Astrocyte (in vitro differentiated cells and primary cell): ENCODE results near the gene RPL3. TPM values are rescaled to one million over a fixed set of nuclear protein-coding genes. Genes with fewer than 3 reads are reported as not detected.
A peak's percentile ranks its signal among the peaks of the same experiment; 100 is the strongest.

Experiments used
- DNase-seq: peaks from one replicate; pipeline ENCODE4 v3.0.0-alpha.2; 2010; ENCODE audit warnings: low read depth
- FAIRE-seq: peaks from 2 replicates; lab custom pipeline; 2011; peaks lifted over from hg19 to GRCh38; lab: Jason Lieb, UNC
- H2AFZ ChIP-seq: 2 replicates; pipeline ENCODE4 v1.6.0; 2012; ENCODE audit warnings: low read depth, low read length, inconsistent platforms
- H3K27ac ChIP-seq: 2 replicates; pipeline ENCODE4 v1.5.1; 2011; ENCODE audit warnings: low read depth, low read length, inconsistent platforms
- H3K27me3 ChIP-seq: 2 replicates; pipeline ENCODE4 v1.6.0; 2011; ENCODE audit warnings: low read length, inconsistent platforms; ENCODE audit not compliant: insufficient read depth
- H3K36me3 ChIP-seq: 2 replicates; pipeline ENCODE4 v1.5.1; 2011; ENCODE audit warnings: low read length, inconsistent platforms; ENCODE audit not compliant: insufficient read depth
- H3K4me1 ChIP-seq: 2 replicates; pipeline ENCODE4 v1.5.1; 2011; ENCODE audit warnings: low read length, inconsistent platforms; ENCODE audit not compliant: insufficient read depth
- H3K4me2 ChIP-seq: 2 replicates; pipeline ENCODE4 v1.6.0; 2012; ENCODE audit warnings: low read length, inconsistent platforms
- H3K4me3 ChIP-seq: 2 replicates; pipeline ENCODE4 v1.5.1; 2011; ENCODE audit warnings: low read depth, mild to moderate bottlenecking, low read length, inconsistent platforms; ENCODE audit not compliant: insufficient read depth
- H3K79me2 ChIP-seq: 2 replicates; pipeline ENCODE4 v1.6.0; 2012; ENCODE audit warnings: mild to moderate bottlenecking, low read length, inconsistent platforms; ENCODE audit not compliant: insufficient read depth
- H3K9ac ChIP-seq: 2 replicates; pipeline ENCODE4 v1.6.0; 2012; ENCODE audit warnings: mild to moderate bottlenecking, low read length, inconsistent platforms
- H3K9me3 ChIP-seq: 2 replicates; pipeline ENCODE4 v1.5.1; 2012; ENCODE audit warnings: low read depth, mild to moderate bottlenecking, low read length, inconsistent platforms; ENCODE audit not compliant: insufficient read depth
- H4K20me1 ChIP-seq: 2 replicates; pipeline ENCODE4 v1.6.0; 2012; ENCODE audit warnings: low read length, inconsistent platforms; ENCODE audit not compliant: insufficient read depth
- H3K27ac Mint-ChIP-seq: one replicate; pipeline ENCODE4 v1.8.0; 2021; ENCODE audit warnings: mild to moderate bottlenecking, mixed read lengths; ENCODE audit not compliant: unreplicated experiment
- H3K27me3 Mint-ChIP-seq: one replicate; pipeline ENCODE4 v1.8.0; 2021; ENCODE audit warnings: low read depth, mixed read lengths; ENCODE audit not compliant: unreplicated experiment
- H3K36me3 Mint-ChIP-seq: one replicate; pipeline ENCODE4 v1.8.0; 2021; ENCODE audit warnings: low read depth, mixed read lengths; ENCODE audit not compliant: unreplicated experiment
- H3K4me1 Mint-ChIP-seq: one replicate; pipeline ENCODE4 v1.8.0; 2021; ENCODE audit warnings: low read depth, mixed read lengths; ENCODE audit not compliant: unreplicated experiment
- H3K4me3 Mint-ChIP-seq: one replicate; pipeline ENCODE4 v1.8.0; 2021; ENCODE audit warnings: mild to moderate bottlenecking, moderate library complexity, mixed read lengths; ENCODE audit not compliant: unreplicated experiment
- H3K9me3 Mint-ChIP-seq: one replicate; pipeline ENCODE4 v1.8.0; 2021; ENCODE audit warnings: mild to moderate bottlenecking, mixed read lengths; ENCODE audit not compliant: unreplicated experiment
- CTCF ChIP-seq: IDR thresholded peaks from 2 replicates; pipeline ENCODE4 v1.5.1; 2011; ENCODE audit warnings: low read depth, mild to moderate bottlenecking, inconsistent platforms, low read length, moderate library complexity; ENCODE audit not compliant: insufficient read depth
- EZH2 ChIP-seq: IDR thresholded peaks from 2 replicates; pipeline ENCODE4 v1.6.1; 2012; ENCODE audit warnings: mild to moderate bottlenecking, low read length, inconsistent platforms; ENCODE audit not compliant: insufficient read depth
- total RNA-seq: library from RNA; stranded (reverse); gene quantifications from 2 replicates; pipeline ENCODE4 v1.2.1, GENCODE V29; 2021

The RPL3 gene
- total RNA-seq, 1 donor from 2014 or later: 1,182 TPM

- peaks cover 2% of the 10 kb centered on the region for H3K9me3 Mint-ChIP-seq
- peak overlapping the region; percentile 62 for H3K27ac Mint-ChIP-seq
- peak overlapping the region; percentile 70 for H3K27ac ChIP-seq
- FAIRE-seq (peak; percentile 94), DNase-seq (peak; percentile 93)
- no peaks in the 10 kb centered on the region for H3K9me3 ChIP-seq
- TF ChIP-seq EZH2 (no peak), CTCF (no peak)
- H3K4me1 ChIP-seq: peaks cover 34% of the 10 kb centered on the region
- H3K27me3 Mint-ChIP-seq: no peaks in the 10 kb centered on the region
- H3K79me2 ChIP-seq: no peaks in the 10 kb centered on the region
- no peaks in the 10 kb centered on the region for H3K36me3 Mint-ChIP-seq
- no peaks in the 10 kb centered on the region for H4K20me1 ChIP-seq
- peak overlapping the region; percentile 34 for H3K4me3 Mint-ChIP-seq
- peak overlapping the region; percentile 70 for H2AFZ ChIP-seq
- H3K4me1 Mint-ChIP-seq: peaks cover 12% of the 10 kb centered on the region
- H3K4me3 ChIP-seq: no peak overlapping the region
- H3K9ac ChIP-seq: peak overlapping the region; percentile 59
- H3K36me3 ChIP-seq: no peaks in the 10 kb centered on the region
- no peaks in the 10 kb centered on the region for H3K27me3 ChIP-seq
- H3K4me2 ChIP-seq: peak overlapping the region; percentile 66
Measured at GRCh38 chr22:39292561-39293074, 26.8 kb downstream of the RPL3 start.

GRCh38 chr22:39292031-39292462 is 27.4 kb downstream of the RPL3 start:
- peaks cover 11% of the 10 kb centered on the region for H3K4me1 Mint-ChIP-seq
- Histone ChIP-seq H3K27me3 (no peaks in the 10 kb centered on the region), H3K36me3 (no peaks in the 10 kb centered on the region), H4K20me1 (no peaks in the 10 kb centered on the region), H3K9me3 (no peaks in the 10 kb centered on the region), H3K9ac (peak overlapping the region; percentile 59), H3K79me2 (no peaks in the 10 kb centered on the region), H3K27ac (peak overlapping the region; percentile 70), H3K4me2 (peak overlapping the region; percentile 66), H3K4me1 (peaks cover 28% of the 10 kb centered on the region), H2AFZ (peak overlapping the region; percentile 70), H3K4me3 (no peak overlapping the region)
- DNase-seq: no peak
- peaks cover 2% of the 10 kb centered on the region for H3K9me3 Mint-ChIP-seq
- no peak for FAIRE-seq
- H3K4me3 Mint-ChIP-seq: no peak overlapping the region
- peak overlapping the region; percentile 62 for H3K27ac Mint-ChIP-seq
- no peaks in the 10 kb centered on the region for H3K27me3 Mint-ChIP-seq
- H3K36me3 Mint-ChIP-seq: no peaks in the 10 kb centered on the region
- TF ChIP-seq CTCF (no peak), EZH2 (no peak)

- no peaks in the 10 kb centered on the region for H3K27me3 ChIP-seq
- H3K9ac ChIP-seq: no peak overlapping the region
- no peak overlapping the region for H3K4me3 Mint-ChIP-seq
- peaks cover 12% of the 10 kb centered on the region for H3K4me1 Mint-ChIP-seq
- H3K79me2 ChIP-seq: no peaks in the 10 kb centered on the region
- TF ChIP-seq EZH2 (no peak), CTCF (no peak)
- peaks cover 2% of the 10 kb centered on the region for H3K9me3 Mint-ChIP-seq
- H3K27ac ChIP-seq: no peak overlapping the region
- H3K36me3 Mint-ChIP-seq: no peaks in the 10 kb centered on the region
- no peaks in the 10 kb centered on the region for H3K27me3 Mint-ChIP-seq
- DNase-seq (no peak), FAIRE-seq (no peak)
- no peaks in the 10 kb centered on the region for H3K9me3 ChIP-seq
- no peak overlapping the region for H2AFZ ChIP-seq
- H4K20me1 ChIP-seq: no peaks in the 10 kb centered on the region
- no peak overlapping the region for H3K4me2 ChIP-seq
- H3K4me3 ChIP-seq: no peak overlapping the region
- H3K4me1 ChIP-seq: peaks cover 26% of the 10 kb centered on the region
- H3K36me3 ChIP-seq: no peaks in the 10 kb centered on the region
- H3K27ac Mint-ChIP-seq: no peak overlapping the region
Measured at GRCh38 chr22:39291523-39291922, 27.9 kb downstream of the RPL3 start.
